Activated naive CD4-positive, alpha-beta T cell (primary cell): ENCODE measurements around the gene POLR2B.
"Not testable (repeated sequence)": the region's sequence is repeated elsewhere in the genome, so short reads cannot be mapped to it uniquely, and the experiment has no call there.

ENCODE experiments used
- DNase-seq, 4 experiments: peaks; one replicate each; lab custom pipeline; 2025; lab: John Stamatoyannopoulos, UW

Gene POLR2B

GRCh38 chr4:57053508-57053907, 74.8 kb downstream of the POLR2B start:
- DNase-seq = no peak

GRCh38 chr4:57055886-57056285, 77.2 kb downstream of the POLR2B start:
- no peak for DNase-seq

GRCh38 chr4:57059890-57060716, 81.4 kb downstream of the POLR2B start:
- no peak for DNase-seq

GRCh38 chr4:57060717-57061067, 82.0 kb downstream of the POLR2B start:
- DNase-seq = not testable (repeated sequence)

- no peak for DNase-seq
Observed at GRCh38 chr4:57061395-57061794, 82.7 kb downstream of the POLR2B start.

- DNase-seq = no peak
Observed at GRCh38 chr4:57063518-57063917, 84.8 kb downstream of the POLR2B start.

GRCh38 chr4:57064120-57064519, 85.4 kb downstream of the POLR2B start:
- DNase-seq = no peak

- DNase-seq = no peak
Observed at GRCh38 chr4:57064811-57065711, 86.4 kb downstream of the POLR2B start.

- DNase-seq = no peak
Observed at GRCh38 chr4:57065730-57066482, 87.2 kb downstream of the POLR2B start.

GRCh38 chr4:57068237-57068981, 89.7 kb downstream of the POLR2B start:
- no peak for DNase-seq

GRCh38 chr4:57070461-57070860, 91.8 kb downstream of the POLR2B start:
- no peak for DNase-seq

GRCh38 chr4:57071326-57071725, 92.6 kb downstream of the POLR2B start:
- no peak for DNase-seq

GRCh38 chr4:57073559-57073958, 94.9 kb downstream of the POLR2B start:
- DNase-seq = no peak

- no peak for DNase-seq
Observed at GRCh38 chr4:57074744-57075143, 96.0 kb downstream of the POLR2B start.

GRCh38 chr4:57075367-57075766, 96.7 kb downstream of the POLR2B start:
- no peak for DNase-seq

GRCh38 chr4:57076646-57077045, 98.0 kb downstream of the POLR2B start:
- DNase-seq = no peak

GRCh38 chr4:57077550-57078343, 99.1 kb downstream of the POLR2B start:
- DNase-seq = no peak

GRCh38 chr4:57078685-57079521, 100.2 kb downstream of the POLR2B start:
- no peak for DNase-seq
